GM23248 (cell line): ENCODE results near the gene INAFM1.

Source experiments
- EZH2 ChIP-seq: fragments of 200-600 bp; sonication (generic); IDR thresholded peaks from 2 replicates; pipeline ENCODE4 v1.6.1; 2018; ENCODE audit warnings: antibody characterized with exemption, mild to moderate bottlenecking; ENCODE audit not compliant: insufficient read depth, poor library complexity, severe bottlenecking
- EZH2phosphoT487 ChIP-seq: fragments of 200-600 bp; sonication (generic); IDR thresholded peaks from 2 replicates; pipeline ENCODE4 v1.6.1; 2018; ENCODE audit warnings: antibody characterized with exemption, moderate library complexity, mild to moderate bottlenecking, low read depth; ENCODE audit not compliant: insufficient read depth

- TF ChIP-seq EZH2 = no peak
- TF ChIP-seq EZH2phosphoT487 = no peak
These were observed 34.9 kb downstream of the INAFM1 start, which contains the start of gene C5AR1 for GRCh38 chr19:47309608-47310007.
